Spleen (tissue), 11 donors: ENCODE measurements around the gene SERPINB5. TPM values are rescaled to one million over a fixed set of nuclear protein-coding genes. Genes with fewer than 3 reads are reported as not detected.

Experiments used
- DNase-seq: peaks from one replicate; pipeline ENCODE4 v3.0.0-alpha.2; 2020
- H3K27ac ChIP-seq, 8 donors: fragments of 200-600 bp; sonication (generic) in 7 of 8; 1 replicate in 4 of 8; 2 replicates in 4 of 8; pipeline versions ENCODE4 v1.5.0 to v1.8.0; 2016 to 2021; ENCODE audit warnings: inconsistent platforms in 4 of 8, mild to moderate bottlenecking in 4 of 8, moderate library complexity in 1 of 8
- H3K27me3 ChIP-seq, 7 donors: fragments of 200-600 bp; sonication (generic) in 6 of 7; replicated peaks in 1 of 7; 1 replicate in 4 of 7; 2 replicates in 3 of 7; pipeline versions ENCODE4 v1.5.0 to v1.8.0; 2016 to 2021; ENCODE audit warnings: inconsistent platforms in 3 of 7, mild to moderate bottlenecking in 1 of 7
- H3K36me3 ChIP-seq, 6 donors: fragments of 200-600 bp; sonication (generic) in 5 of 6; 1 replicate in 4 of 6; 2 replicates in 2 of 6; pipeline versions ENCODE4 v1.5.0 to v1.8.0; 2016 to 2021; ENCODE audit warnings: inconsistent platforms in 2 of 6
- H3K4me1 ChIP-seq, 6 donors: fragments of 200-600 bp; sonication (generic) in 5 of 6; 1 replicate in 3 of 6; 2 replicates in 3 of 6; pipeline versions ENCODE4 v1.5.0 to v1.8.0; 2016 to 2021; ENCODE audit warnings: inconsistent platforms in 3 of 6
- H3K4me3 ChIP-seq, 8 donors: fragments of 200-600 bp; sonication (generic) in 7 of 8; 1 replicate in 4 of 8; 2 replicates in 4 of 8; pipeline versions ENCODE4 v1.5.0 to v1.8.0; 2016 to 2021; ENCODE audit warnings: inconsistent platforms in 4 of 8, mild to moderate bottlenecking in 4 of 8, moderate library complexity in 2 of 8
- H3K9me3 ChIP-seq, 8 donors: fragments of 200-600 bp; sonication (generic) in 7 of 8; 1 replicate in 4 of 8; 2 replicates in 4 of 8; pipeline versions ENCODE4 v1.5.0 to v1.8.0; 2016 to 2021; ENCODE audit warnings: inconsistent platforms in 4 of 8
- POLR2A ChIP-seq, 3 donors: fragments of 450-650 bp; IDR thresholded peaks; one replicate each; pipeline ENCODE4 v1.5.1; 2017; ENCODE audit warnings: antibody characterized with exemption in 3 of 3, mild to moderate bottlenecking in 1 of 3
- POLR2AphosphoS5 ChIP-seq, 3 donors: sonication (generic); formaldehyde crosslinking; IDR thresholded peaks; one replicate each; pipeline ENCODE4 v1.5.1; 2017; ENCODE audit warnings: antibody characterized with exemption in 3 of 3
- WGBS, 5 donors: extraction: QIAGEN DNeasy Blood & Tissue Kit in 3 of 5; methylation state at CpG; one replicate each; pipeline versions ENCODE4 v1.1.5 to v1.1.7; 2013 to 2018; 5-methylcytosine and 5-hydroxymethylcytosine counted together
- intact Hi-C: fragments of 100-400 bp; cut with DNase I; formaldehyde crosslinking; loops from one replicate; pipeline ENCODE4 v1.15.0; 2023; ENCODE audit warnings: low total_unique reads
- polyA plus RNA-seq, 3 donors: library from polyadenylated mRNA; stranded (reverse); fragments of 200-250 nt; gene quantifications; one replicate each; pipeline ENCODE4 v1.2.1, GENCODE V29; 2013
- total RNA-seq, 7 donors: library from RNA; depleted of rRNA in 3 of 7; stranded (reverse); fragments of >200 nt in 3 of 7; fragmentation: NEBNext Ultra II Directional in 4 of 7; extraction: Animal tissue kit (Norgen Biotek cat#: 25700) in 4 of 7; gene quantifications; one replicate each; pipeline versions ENCODE4 v1.1.0 to v1.2.1, GENCODE V29; 2016 to 2021
- TF ChIP-seq, protein P1 (sequence below), 11 experiments: fragments of 200-600 bp in 7 of 11; fragments of 450-650 bp in 4 of 11; sonication (generic) in 4 of 11; IDR thresholded peaks in 8 of 11; conservative IDR thresholded peaks in 3 of 11; 1 replicate in 7 of 11; 2 replicates in 4 of 11; pipeline versions ENCODE4 v1.4.0 to v1.8.0; 2016 to 2021; ENCODE audit warnings: antibody characterized with exemption in 11 of 11, inconsistent platforms in 4 of 11, mild to moderate bottlenecking in 1 of 11
- donor health status: healthy with polysubstance abuse.
- donor health status: DM: no; HTN: no; CAD: no; lungs with moderate emphysema.
- donor health status: DM: no; HTN: no; CAD: no.
- donor health status: Bipolar disorder and iron deficiency.
- donor health status: healthy.
- donor health status: DM: no; HTN: no; CAD: no.
- donor health status: DM: yes; HTN: yes; CAD: no.

Gene SERPINB5
- total and polyA plus RNA-seq, 10 donors, result 0.02 TPM; not detected in 9

DNA sequence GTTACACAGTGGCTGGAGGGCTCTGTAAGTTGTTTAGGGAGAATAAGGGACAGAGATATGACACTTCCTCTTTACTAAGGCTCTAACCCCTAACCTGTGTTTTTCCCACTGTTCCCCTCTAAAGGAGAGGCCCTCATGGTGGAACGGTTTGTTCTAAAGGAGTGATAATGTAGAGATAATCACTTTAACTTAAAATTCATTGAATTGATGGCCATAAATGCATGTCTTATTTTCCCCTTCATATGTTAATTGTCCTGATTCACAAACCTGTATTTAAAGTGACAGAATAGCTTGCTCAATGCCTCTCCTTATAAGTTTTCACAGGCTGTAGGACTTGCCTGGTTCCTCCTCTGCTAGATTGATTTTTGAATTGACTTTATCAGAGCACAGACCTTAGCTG lies 65.3 kb downstream of the SERPINB5 start, which contains the start of gene SERPINB12:
SERPINB12 (plus strand) TSS at position 301 of the 400 bp plus-strand sequence. CDS start 13,791 bp downstream, outside the sequence.
- no peaks in the 10 kb centered on the region for H3K9me3 ChIP-seq
- no peak for DNase-seq
- H3K4me1 ChIP-seq, result no peaks in the 10 kb centered on the region
- no peak within 1 kb of the TSS for H3K4me3 ChIP-seq
- TF ChIP-seq, protein P1, sequence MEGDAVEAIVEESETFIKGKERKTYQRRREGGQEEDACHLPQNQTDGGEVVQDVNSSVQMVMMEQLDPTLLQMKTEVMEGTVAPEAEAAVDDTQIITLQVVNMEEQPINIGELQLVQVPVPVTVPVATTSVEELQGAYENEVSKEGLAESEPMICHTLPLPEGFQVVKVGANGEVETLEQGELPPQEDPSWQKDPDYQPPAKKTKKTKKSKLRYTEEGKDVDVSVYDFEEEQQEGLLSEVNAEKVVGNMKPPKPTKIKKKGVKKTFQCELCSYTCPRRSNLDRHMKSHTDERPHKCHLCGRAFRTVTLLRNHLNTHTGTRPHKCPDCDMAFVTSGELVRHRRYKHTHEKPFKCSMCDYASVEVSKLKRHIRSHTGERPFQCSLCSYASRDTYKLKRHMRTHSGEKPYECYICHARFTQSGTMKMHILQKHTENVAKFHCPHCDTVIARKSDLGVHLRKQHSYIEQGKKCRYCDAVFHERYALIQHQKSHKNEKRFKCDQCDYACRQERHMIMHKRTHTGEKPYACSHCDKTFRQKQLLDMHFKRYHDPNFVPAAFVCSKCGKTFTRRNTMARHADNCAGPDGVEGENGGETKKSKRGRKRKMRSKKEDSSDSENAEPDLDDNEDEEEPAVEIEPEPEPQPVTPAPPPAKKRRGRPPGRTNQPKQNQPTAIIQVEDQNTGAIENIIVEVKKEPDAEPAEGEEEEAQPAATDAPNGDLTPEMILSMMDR (IDR thresholded peaks at IDR 0.05 in 8 of 11, conservative IDR thresholded peaks at IDR 0.05 in 3 of 11), result no peak
- TF ChIP-seq POLR2AphosphoS5 (IDR thresholded peaks at IDR 0.05) (no peak), POLR2A (IDR thresholded peaks at IDR 0.05) (no peak)
- H3K27me3 ChIP-seq, result no peaks in the 10 kb centered on the region
- H3K27ac ChIP-seq, result no peak within 1 kb of the TSS
- intact Hi-C loops, result no loop called here
- no peaks in the 10 kb centered on the region for H3K36me3 ChIP-seq
- 66 to 82% (median 68%) methylated on average over 1 of the region's 1 CpG for WGBS, 5 donors

DNA sequence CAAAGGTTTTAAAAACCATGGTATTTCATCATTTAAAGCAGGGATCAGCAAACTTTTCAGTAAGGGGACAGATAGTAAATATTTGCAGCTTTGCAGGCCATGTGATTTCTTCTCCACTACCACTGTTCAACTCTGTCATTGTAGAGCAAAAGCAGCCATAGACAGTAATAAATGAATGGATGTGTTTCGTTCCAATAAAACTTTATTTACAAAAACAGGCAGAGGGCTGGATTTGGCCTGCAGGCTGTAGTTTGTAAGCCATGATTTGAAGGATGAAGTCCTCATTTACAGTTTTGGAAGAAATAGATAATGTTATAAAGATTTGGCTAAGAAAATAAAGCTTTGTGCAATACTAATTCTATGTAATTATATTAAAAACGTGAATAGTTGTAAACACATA lies 67.3 kb downstream of the SERPINB5 start:
- H3K27ac ChIP-seq, result no peak overlapping the region
- no peaks in the 10 kb centered on the region for H3K9me3 ChIP-seq
- no peak for TF ChIP-seq POLR2A (IDR thresholded peaks at IDR 0.05)
- TF ChIP-seq POLR2AphosphoS5 (IDR thresholded peaks at IDR 0.05), result no peak
- TF ChIP-seq, protein P1 (IDR thresholded peaks at IDR 0.05 in 8 of 11, conservative IDR thresholded peaks at IDR 0.05 in 3 of 11), result no peak
- H3K4me3 ChIP-seq, result no peak overlapping the region
- 78 to 91% (median 86%) methylated on average over 2 of the region's 2 CpGs for WGBS, 5 donors
- no peaks in the 10 kb centered on the region for H3K27me3 ChIP-seq
- no peak for DNase-seq
- no peaks in the 10 kb centered on the region for H3K36me3 ChIP-seq
- no peaks in the 10 kb centered on the region for H3K4me1 ChIP-seq
- intact Hi-C loops, result no loop called here

DNA sequence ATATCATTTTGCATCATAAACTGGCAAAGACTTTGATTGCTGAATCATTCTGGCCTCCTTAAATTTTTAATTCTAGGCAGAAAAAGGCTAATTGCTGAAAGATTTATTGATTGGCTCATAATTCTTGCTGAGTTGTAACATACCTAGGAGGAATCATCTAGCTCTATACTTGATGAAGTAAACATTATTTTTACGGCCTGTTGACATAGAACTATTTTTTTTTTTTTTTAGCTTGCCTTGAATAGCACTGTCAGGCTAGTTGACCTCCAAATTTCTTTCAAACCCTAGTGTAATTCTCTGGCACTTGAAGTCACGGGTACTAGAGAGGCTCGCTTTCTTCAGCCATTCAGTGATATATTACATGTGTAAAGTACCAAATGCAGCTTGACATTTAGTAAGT lies 68.2 kb downstream of the SERPINB5 start:
- H3K4me1 ChIP-seq, result no peaks in the 10 kb centered on the region
- intact Hi-C loops, result no loop called here
- DNase-seq, result no peak
- no peaks in the 10 kb centered on the region for H3K9me3 ChIP-seq
- 79 to 88% (median 85%) methylated on average over 3 of the region's 3 CpGs for WGBS, 5 donors
- H3K27ac ChIP-seq, result no peak overlapping the region
- TF ChIP-seq POLR2AphosphoS5 (IDR thresholded peaks at IDR 0.05) (no peak), POLR2A (IDR thresholded peaks at IDR 0.05) (no peak)
- TF ChIP-seq, protein P1 (IDR thresholded peaks at IDR 0.05 in 8 of 11, conservative IDR thresholded peaks at IDR 0.05 in 3 of 11), result no peak
- H3K36me3 ChIP-seq, result no peaks in the 10 kb centered on the region
- H3K4me3 ChIP-seq, result no peak overlapping the region
- no peaks in the 10 kb centered on the region for H3K27me3 ChIP-seq

DNA sequence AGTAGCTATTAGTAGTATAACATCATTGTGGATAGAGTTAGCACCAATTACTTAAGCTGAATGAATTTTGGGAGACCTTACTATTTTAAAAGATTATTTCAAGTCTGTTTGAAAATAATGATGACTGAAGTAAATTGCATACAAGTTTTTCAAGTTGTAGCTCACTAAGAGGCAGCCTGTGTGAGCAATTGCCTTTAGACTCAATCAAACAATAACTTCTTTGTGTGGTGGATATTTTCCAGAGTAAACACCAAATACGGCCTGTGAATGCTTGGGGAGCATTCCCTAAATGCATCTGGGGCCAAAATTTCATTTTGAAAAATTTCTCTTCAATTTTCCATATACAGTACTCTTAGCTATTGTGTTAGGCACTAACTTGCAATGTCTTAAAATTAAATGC lies 73.3 kb downstream of the SERPINB5 start:
- intact Hi-C loops, result no loop called here
- WGBS, 5 donors, result 45 to 75% (median 71%) methylated on average over 1 of the region's 1 CpG
- Histone ChIP-seq H3K4me1 (no peaks in the 10 kb centered on the region), H3K27ac (no peak overlapping the region), H3K4me3 (no peak overlapping the region), H3K9me3 (no peaks in the 10 kb centered on the region), H3K27me3 (no peaks in the 10 kb centered on the region), H3K36me3 (no peaks in the 10 kb centered on the region)
- DNase-seq, result no peak
- TF ChIP-seq POLR2AphosphoS5 (IDR thresholded peaks at IDR 0.05), result no peak
- TF ChIP-seq POLR2A (IDR thresholded peaks at IDR 0.05), result no peak
- TF ChIP-seq, protein P1 (IDR thresholded peaks at IDR 0.05 in 8 of 11, conservative IDR thresholded peaks at IDR 0.05 in 3 of 11), result no peak
